LNCAP (cell line): Measurements from ENCODE around the gene PPM1H.
A peak's percentile ranks its signal among the peaks of the same experiment; 100 is the strongest.

Experiments used
- CTCF ChIP-seq: fragments of 450-650 bp; IDR thresholded peaks from 2 replicates; pipeline ENCODE4 v1.5.1; 2017; ENCODE audit warnings: mild to moderate bottlenecking

Gene PPM1H

GRCh38 chr12:62605981-62606380 lies 329.0 kb downstream of the PPM1H start:
- TF ChIP-seq CTCF, result no peak

- TF ChIP-seq CTCF, result no peak
Observed at GRCh38 chr12:62604871-62605270, 330.1 kb downstream of the PPM1H start.

GRCh38 chr12:62604373-62604772 lies 330.6 kb downstream of the PPM1H start:
- no peak for TF ChIP-seq CTCF

- no peak for TF ChIP-seq CTCF
Observed at GRCh38 chr12:62603811-62604098, 331.2 kb downstream of the PPM1H start.

- TF ChIP-seq CTCF, result peak; percentile 53
Observed at GRCh38 chr12:62603061-62603810, 331.7 kb downstream of the PPM1H start.

- TF ChIP-seq CTCF, result no peak
Observed at GRCh38 chr12:62602255-62603060, 332.5 kb downstream of the PPM1H start.

DNA sequence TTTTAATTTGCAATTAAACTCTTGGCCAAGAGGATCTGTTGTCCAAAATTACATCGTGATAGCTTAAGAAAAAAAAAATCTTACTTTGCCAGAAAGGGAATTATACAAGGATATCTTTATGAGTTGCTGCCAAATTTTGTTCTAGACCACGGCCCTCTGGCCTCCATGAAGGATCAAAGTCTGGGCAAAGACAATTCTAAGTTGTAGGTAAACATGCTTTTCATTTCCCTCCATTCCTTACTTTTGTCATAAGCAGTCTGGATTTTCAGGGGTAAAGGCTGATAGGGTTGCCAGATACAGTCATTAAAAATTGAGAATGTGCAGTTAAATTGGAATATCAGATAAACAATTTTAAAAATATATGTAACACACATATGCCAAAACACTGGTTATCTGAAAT lies 333.2 kb downstream of the PPM1H start:
- no peak for TF ChIP-seq CTCF
